ENCODE data around the gene ABCG1.
"Not testable (repeated sequence)": the region's sequence is repeated elsewhere in the genome, so short reads cannot be mapped to it uniquely, and the experiment has no call there.

Gene ABCG1

GRCh38 chr21:42218836-42219605 is at the start of gene ABCG1:
ABCG1 (plus strand) TSS chr21:42219140; CDS start chr21:42219263, 123 bp downstream.
- DNase-seq = peak; percentile 34

GRCh38 chr21:42169758-42170157 is 49.2 kb upstream of the ABCG1 start:
- DNase-seq = no peak

GRCh38 chr21:42171091-42172053 is 47.6 kb upstream of the ABCG1 start:
- DNase-seq = no peak

DNA sequence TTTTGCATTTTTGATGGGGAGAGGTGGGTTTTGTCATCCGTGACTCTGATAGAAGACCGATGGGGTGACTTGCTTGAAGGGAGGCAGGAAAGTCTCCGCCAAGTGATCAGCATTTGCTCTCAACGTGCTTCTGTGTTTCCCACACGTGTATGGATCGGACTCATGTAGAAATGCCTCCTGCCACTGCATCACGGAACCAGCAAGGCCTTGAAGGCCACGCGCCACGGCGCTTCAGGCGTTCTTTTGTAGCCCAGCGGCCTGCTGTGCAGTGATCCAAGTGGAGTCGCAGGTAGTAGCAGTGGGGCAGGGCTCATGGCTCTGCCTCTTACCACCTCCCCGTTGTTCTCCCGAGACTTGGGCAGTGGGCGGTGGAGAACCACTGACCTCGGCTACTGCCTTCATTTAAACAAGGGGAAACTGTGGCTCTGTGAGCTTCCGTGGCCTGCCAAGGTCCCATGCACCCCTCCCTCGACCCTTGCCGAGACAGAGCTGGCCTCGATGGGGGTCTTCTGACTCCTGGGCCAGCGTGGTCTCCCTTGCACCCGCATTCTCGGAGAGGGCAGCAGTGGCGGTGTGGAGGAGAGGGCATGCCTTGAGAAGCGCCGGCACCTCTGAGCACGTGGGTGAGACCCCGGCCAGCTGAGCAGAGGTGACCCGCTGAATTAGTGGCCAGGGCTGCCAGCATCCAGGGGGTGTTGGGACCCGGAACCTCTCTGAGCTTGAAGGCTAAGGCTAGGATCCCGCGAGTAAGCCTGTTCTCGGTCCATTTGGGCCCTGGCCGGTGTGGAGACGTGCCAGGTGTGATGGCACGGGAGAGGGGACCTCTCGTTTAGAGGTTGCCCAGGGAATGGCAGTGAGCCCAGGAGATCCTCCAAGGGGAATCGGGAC is 46.1 kb upstream of the ABCG1 start:
- DNase-seq = no peak

- DNase-seq = no peak
Measured at GRCh38 chr21:42174173-42174572, 44.8 kb upstream of the ABCG1 start.

DNA sequence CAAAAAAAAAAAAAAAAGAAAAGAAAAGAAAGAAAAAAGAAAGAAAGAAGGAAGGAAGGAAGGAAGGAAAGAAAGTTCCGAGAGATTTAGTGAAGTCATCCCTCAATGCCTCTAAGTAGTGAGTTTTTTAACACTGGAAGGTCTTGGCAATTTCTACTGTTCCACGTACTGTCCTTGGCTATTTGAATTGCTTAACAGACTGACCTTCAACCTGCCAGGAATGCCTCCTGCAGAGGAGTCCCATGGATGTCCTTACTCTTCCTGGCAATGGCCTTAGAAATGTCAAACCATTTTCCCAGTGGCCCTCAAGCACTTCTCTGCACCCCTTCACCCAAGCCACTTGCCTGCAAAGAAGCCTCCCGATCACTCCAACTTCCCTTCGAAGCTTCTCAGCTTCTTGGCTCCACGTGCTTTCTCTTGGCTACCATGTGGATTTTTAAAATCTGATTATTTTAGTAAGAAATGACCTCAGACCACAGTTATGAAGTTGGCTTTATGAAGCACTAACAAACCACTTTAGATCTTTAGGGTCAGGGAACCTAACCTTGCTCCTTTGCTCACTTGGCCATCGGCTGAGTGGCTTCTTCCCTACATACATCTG is 43.7 kb upstream of the ABCG1 start:
- DNase-seq = no peak

DNA sequence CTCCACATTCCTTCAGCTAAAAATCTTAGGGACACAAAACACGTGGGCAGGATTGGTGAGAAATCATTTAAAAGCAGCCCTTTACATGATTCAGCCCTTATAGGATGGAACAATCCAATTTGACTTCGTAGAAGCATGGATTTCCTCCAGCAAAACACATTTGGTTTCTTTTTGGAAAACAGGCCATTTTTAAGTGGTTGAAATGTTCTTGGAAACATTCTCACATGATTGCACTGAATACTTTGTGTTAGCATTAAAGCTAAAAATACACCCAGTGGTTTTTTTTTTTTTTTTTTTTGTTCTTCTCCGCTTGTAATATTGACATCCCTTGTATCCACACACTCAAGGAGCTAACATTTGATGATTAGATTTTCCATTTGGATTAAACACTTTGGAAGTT is 42.1 kb upstream of the ABCG1 start:
- DNase-seq = no peak

GRCh38 chr21:42179316-42179715 is 39.6 kb upstream of the ABCG1 start:
- no peak for DNase-seq

- DNase-seq = not testable (repeated sequence)
Measured at GRCh38 chr21:42180001-42180400, 38.9 kb upstream of the ABCG1 start.

DNA sequence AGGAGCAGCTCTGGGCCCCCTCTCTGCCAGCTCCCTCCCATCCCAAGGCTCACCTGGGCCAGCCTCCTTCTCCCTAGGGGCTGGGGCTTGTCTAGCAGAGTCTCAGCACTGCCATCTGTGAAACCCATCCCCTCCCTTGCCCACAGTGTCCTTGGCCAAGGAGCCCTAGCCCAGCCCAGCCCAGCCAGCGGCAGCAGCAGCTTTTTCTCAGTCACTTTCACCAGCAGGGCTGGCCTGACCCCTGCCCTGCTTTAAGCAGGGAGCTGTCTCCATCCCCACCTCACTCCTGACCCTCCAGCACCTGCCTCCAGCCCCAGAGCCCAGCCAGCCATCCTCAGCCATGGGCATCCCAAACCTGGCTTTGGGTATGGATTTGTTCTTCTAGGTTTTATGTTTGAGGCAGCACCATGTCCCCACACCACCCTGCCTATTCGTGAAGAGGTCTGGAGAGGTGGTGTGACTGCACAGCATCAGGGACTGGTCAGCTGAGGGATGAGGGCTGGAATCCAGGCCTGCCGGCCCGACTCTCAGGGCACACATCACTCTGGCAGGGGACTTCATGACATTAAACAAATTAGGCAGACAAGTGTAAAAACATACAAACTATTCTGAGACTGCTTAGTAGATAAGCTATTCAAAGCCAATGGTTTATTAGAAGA is 36.1 kb upstream of the ABCG1 start:
- no peak for DNase-seq

- no peak for DNase-seq
Measured at GRCh38 chr21:42183374-42184266, 35.3 kb upstream of the ABCG1 start.

DNA sequence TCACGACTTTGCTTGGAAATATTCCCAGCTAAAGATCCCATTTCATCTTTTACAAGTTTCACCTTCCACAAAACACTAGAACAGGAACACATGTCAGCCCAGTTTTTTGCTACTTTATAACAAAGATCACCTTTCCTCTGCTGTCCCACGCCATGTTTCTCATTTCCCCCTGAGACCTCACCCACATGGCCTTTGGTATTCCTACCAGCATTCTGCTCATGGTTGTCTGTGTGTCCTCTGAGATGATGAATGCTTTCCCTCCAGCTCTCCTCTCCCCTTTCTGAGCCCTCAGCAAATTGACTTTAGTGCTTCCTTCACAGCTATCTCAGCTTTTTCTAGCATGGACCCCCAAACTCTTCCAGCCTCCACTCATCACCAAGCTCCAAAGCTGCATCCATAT is 32.3 kb upstream of the ABCG1 start:
- no peak for DNase-seq

DNA sequence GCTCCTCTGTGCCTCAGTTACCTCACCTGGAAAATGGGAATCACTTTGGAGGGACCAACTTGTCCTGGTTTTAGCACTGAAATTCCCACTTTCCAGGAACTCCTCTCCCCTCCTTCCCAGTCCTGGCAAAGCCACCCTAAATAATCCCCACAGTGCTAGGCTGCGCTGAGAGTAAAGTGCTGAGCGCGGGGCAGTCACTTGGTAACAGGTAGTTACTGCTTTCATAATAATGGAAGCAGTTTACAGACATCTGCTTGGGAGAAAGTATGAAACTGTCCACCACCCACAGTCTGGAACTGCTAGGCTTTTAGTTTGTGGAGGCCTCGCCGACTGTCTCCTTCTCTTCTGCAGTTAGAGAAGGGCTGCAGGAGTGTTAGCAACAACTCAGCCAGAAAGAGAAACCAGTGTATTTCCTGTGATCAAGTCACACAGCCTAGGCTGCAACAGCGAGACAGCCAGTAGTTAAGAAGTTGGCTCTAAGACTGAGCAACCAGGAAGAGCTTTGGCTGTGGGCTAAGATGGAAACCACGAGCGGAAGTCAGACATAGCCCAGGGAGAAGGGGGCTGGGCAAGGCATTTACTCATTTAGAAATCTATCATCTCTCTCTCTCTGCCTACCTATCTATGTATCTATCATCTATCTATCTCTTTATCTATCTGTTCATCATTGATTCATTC is 30.8 kb upstream of the ABCG1 start:
- DNase-seq = peak; percentile 93

- no peak for DNase-seq
Measured at GRCh38 chr21:42188663-42189062, 30.3 kb upstream of the ABCG1 start.

DNA sequence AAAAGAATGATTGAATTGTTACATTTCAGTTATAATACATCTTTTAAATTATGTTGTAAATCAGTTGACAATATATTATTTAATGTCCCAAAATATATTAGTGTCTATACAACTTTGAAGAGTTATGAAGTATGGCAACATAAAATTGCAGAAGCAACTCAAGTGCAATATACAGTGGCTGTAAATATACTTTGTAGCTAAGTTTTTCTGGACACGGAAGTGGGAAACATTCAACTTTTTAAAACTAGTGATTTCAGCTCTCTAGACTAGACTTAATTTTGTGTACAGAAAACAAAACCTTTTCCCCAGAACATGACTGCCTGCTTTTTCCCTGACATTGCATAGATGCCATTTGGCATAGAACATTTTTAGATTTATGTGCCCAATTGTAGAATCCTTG is 29.5 kb upstream of the ABCG1 start:
- no peak for DNase-seq

DNA sequence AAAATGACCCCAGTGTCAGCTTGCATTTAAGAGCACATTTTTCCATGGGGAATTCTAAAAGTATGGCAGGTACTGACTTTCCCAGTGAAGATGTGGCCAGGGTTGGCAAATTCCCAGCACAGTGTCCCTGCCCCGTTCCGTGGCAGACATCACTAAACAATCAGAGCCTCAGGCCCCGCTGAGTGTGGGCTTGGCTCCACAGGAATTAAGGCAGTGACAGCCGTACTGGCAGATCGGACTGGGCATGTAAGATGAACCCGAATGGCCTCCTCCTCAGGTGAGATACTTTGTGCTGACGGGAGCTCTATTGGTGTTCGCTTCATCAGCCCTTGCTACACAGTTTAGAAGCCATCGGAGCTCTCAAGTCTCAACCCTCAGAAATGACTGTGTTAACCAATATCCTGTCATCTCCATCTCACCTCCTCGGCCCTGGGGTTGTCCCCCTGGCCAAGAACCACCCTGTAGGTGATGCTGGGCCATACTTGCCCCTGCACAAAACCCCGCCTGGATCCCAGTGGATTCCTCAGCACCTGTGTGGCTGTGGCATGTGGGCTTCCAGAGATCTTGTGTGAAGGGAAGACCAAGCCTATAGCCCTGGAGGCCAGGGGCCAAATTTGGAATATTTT is 29.0 kb upstream of the ABCG1 start:
- peak; percentile 27 for DNase-seq

GRCh38 chr21:42190486-42190863 is 28.5 kb upstream of the ABCG1 start:
- DNase-seq = no peak

- DNase-seq = no peak
Measured at GRCh38 chr21:42191064-42191463, 27.9 kb upstream of the ABCG1 start.

GRCh38 chr21:42191696-42192595 is 27.0 kb upstream of the ABCG1 start:
- DNase-seq = no peak

All from CD4-positive, alpha-beta T cell treated with Interleukin-4 for 4 hours (primary cell).